ENCODE results near the gene TRIM58.

DNA sequence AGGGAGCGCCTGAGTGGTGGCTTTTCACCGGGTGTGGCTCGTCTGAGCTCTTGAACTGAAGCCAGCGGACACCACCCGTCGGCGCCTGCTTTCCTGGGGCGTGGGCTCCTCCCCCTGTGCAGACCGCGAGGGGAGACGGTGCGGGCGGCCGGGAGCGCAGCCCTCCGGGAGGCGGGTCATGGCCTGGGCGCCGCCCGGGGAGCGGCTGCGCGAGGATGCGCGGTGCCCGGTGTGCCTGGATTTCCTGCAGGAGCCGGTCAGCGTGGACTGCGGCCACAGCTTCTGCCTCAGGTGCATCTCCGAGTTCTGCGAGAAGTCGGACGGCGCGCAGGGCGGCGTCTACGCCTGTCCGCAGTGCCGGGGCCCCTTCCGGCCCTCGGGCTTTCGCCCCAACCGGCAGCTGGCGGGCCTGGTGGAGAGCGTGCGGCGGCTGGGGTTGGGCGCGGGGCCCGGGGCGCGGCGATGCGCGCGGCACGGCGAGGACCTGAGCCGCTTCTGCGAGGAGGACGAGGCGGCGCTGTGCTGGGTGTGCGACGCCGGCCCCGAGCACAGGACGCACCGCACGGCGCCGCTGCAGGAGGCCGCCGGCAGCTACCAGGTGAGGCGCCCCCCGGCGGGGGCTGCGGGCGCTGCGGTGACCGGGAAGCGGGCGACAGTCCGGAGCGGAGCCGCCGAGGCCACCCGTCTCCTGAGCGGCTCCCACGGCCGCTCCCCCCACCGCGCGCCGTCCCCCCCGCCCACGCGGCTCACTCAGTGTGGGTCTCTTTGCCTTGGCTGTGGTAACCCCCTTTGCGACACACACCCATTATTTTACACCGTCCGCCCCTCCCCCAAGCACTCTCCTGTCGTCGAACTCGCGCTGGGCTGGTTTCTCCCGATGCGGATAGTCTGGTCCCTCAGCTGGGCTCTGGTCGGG lies at the start of gene TRIM58:
- TF ChIP-seq YY1 (IDR thresholded peaks at IDR 0.05; ENCODE audit: insufficient read depth, insufficient read length) (no peak), SUZ12 (IDR thresholded peaks at IDR 0.05; ENCODE audit: extremely low read depth, insufficient read depth, insufficient read length) (no peak), ZNF274 (IDR thresholded peaks at IDR 0.05; ENCODE audit: low read depth, low read length) (no peak)

Data from NT2/D1 (cell line).